ENCODE data around the gene NR1D1. TPM values are rescaled to one million over a fixed set of nuclear protein-coding genes. Genes with fewer than 3 reads are reported as not detected.

Gene NR1D1
- total RNA-seq, 1 donor = 6.5 TPM

GRCh38 chr17:40095944-40096791 lies 4.2 kb downstream of the NR1D1 start:
- H3K4me3 ChIP-seq (ENCODE audit: low read depth, low read length) = no peak overlapping the region
- no peak for TF ChIP-seq CTCF (IDR thresholded peaks at IDR 0.05; ENCODE audit: insufficient read depth, low read length)
- no peak for DNase-seq (ENCODE audit: low read depth)

- TF ChIP-seq CTCF (IDR thresholded peaks at IDR 0.05; ENCODE audit: insufficient read depth, low read length) = no peak
- no peak for DNase-seq (ENCODE audit: low read depth)
- no peak overlapping the region for H3K4me3 ChIP-seq (ENCODE audit: low read depth, low read length)
These were observed 4.9 kb downstream of the NR1D1 start for GRCh38 chr17:40095351-40095943.

- DNase-seq (ENCODE audit: low read depth) = no peak
These were observed 5.5 kb downstream of the NR1D1 start for GRCh38 chr17:40094874-40095273.

GRCh38 chr17:40093580-40094201 lies 6.7 kb downstream of the NR1D1 start:
- no peak for TF ChIP-seq CTCF (IDR thresholded peaks at IDR 0.05; ENCODE audit: insufficient read depth, low read length)
- DNase-seq (ENCODE audit: low read depth) = no peak

More at GRCh38 chr17:40094874-40095273, 5.5 kb downstream of the NR1D1 start:
- no peak for TF ChIP-seq CTCF (IDR thresholded peaks at IDR 0.05; ENCODE audit: insufficient read depth, low read length)
- no peak overlapping the region for H3K4me3 ChIP-seq (ENCODE audit: low read depth, low read length)

GRCh38 chr17:40093005-40093579 lies 7.3 kb downstream of the NR1D1 start:
- no peak for DNase-seq (ENCODE audit: low read depth)
- no peak overlapping the region for H3K4me3 ChIP-seq (ENCODE audit: low read depth, low read length)
- no peak for TF ChIP-seq CTCF (IDR thresholded peaks at IDR 0.05; ENCODE audit: insufficient read depth, low read length)

More at GRCh38 chr17:40093580-40094201, 6.7 kb downstream of the NR1D1 start:
- no peak overlapping the region for H3K4me3 ChIP-seq (ENCODE audit: low read depth, low read length)

- no peak for DNase-seq (ENCODE audit: low read depth)
- no peak overlapping the region for H3K4me3 ChIP-seq (ENCODE audit: low read depth, low read length)
- no peak for TF ChIP-seq CTCF (IDR thresholded peaks at IDR 0.05; ENCODE audit: insufficient read depth, low read length)
These were observed 7.8 kb downstream of the NR1D1 start for GRCh38 chr17:40092581-40092980.
